HEK293T (cell line): Measurements from ENCODE around the gene LSAMP.

Source experiments
- SP1 ChIP-seq: fragments of 450-650 bp; IDR thresholded peaks from 2 replicates; pipeline ENCODE4 v1.6.1; 2017
- SUZ12 ChIP-seq: fragments of 450-650 bp; IDR thresholded peaks from 2 replicates; pipeline ENCODE4 v1.6.1; 2016; ENCODE audit warnings: mild to moderate bottlenecking

GRCh38 chr3:116399701-116400226, 45.5 kb downstream of the LSAMP start:
- TF ChIP-seq SP1: no peak
- no peak for TF ChIP-seq SUZ12
